ENCODE measurements around the gene GTF2IRD1. TPM values are rescaled to one million over a fixed set of nuclear protein-coding genes. Genes with fewer than 3 reads are reported as not detected.

Gene GTF2IRD1
- polyA plus RNA-seq, 1 of the 3 experiments (the other 2 are of a cell fraction): 26.4 TPM

- Histone ChIP-seq H3K36me3 (replicated peaks in 1 of 2; ENCODE audit: control insufficient read depth in 1 of 2, insufficient read depth in 2 of 2, low read length in 1 of 2) (no peaks in the 10 kb centered on the region), H3K9me2 (no peaks in the 10 kb centered on the region), H3F3A (replicated peaks; ENCODE audit: insufficient read depth) (peaks cover 17% of the 10 kb centered on the region), H3K9ac (no peak overlapping the region), H4K20me1 (ENCODE audit: insufficient read depth) (peaks cover 26% of the 10 kb centered on the region), H3K27ac (ENCODE audit: low read depth in 2 of 2, low read length in 1 of 2) (no peak overlapping the region; a peak in 1 of 4 replicates), H3K4me1 (ENCODE audit: control insufficient read depth in 1 of 2, insufficient read depth in 2 of 2, low read depth in 1 of 2, low read length in 1 of 2) (peaks cover 32 to 45% of the 10 kb centered on the region in 2 experiments; a peak in 3 of 4 replicates), H3K4me2 (no peak overlapping the region), H3K9me3 (no peaks in the 10 kb centered on the region), H3K4me3 (ENCODE audit: low read depth in 2 of 2, low read length in 1 of 2) (no peak overlapping the region), H3K27me3 (ENCODE audit: insufficient read depth) (no peaks in the 10 kb centered on the region), H3K79me2 (ENCODE audit: insufficient read depth) (peaks cover 80% of the 10 kb centered on the region; the same call in 1 of the 2 replicates), H2AFZ (ENCODE audit: low read depth) (no peak overlapping the region)
- POLR2A ChIA-PET: no interaction called here
- DNase-seq: peak; percentile 41
- CTCF ChIA-PET: interaction anchor here (0.6 to 1.8 kb wide), 2 partner anchors 12 to 25 kb away, joined by 3 to 5 read pairs; no protein-coding TSS in a partner anchor
- TF ChIP-seq CTCF (IDR thresholded peaks at IDR 0.05): no peak
- no peak for TF ChIP-seq ELF1 (IDR thresholded peaks at IDR 0.05)
- no peak for TF ChIP-seq RFX5 (IDR thresholded peaks at IDR 0.05; ENCODE audit: low read length)
- TF ChIP-seq PBX3 (IDR thresholded peaks at IDR 0.05): no peak
- no peak for TF ChIP-seq EP300 (IDR thresholded peaks at IDR 0.05; ENCODE audit: borderline replicate concordance in 1 of 2, low read depth in 1 of 2, low read length in 1 of 2)
- no peak for TF ChIP-seq SIN3A (IDR thresholded peaks at IDR 0.05; ENCODE audit: borderline replicate concordance, low read depth, low read length)
- no peak for TF ChIP-seq POLR2AphosphoS5 (IDR thresholded peaks at IDR 0.05; ENCODE audit: low read depth, low read length)
- no peak for TF ChIP-seq FOXJ3 (CRISPR knock-in tag; IDR thresholded peaks at IDR 0.05)
- no peak for TF ChIP-seq ZBTB33 (IDR thresholded peaks at IDR 0.05; ENCODE audit: borderline replicate concordance, low read depth)
- TF ChIP-seq TEAD4 (IDR thresholded peaks at IDR 0.05; ENCODE audit: borderline replicate concordance, insufficient read depth): no peak
- no peak for TF ChIP-seq REST (IDR thresholded peaks at IDR 0.05; ENCODE audit: low read depth, low read length)
- no peak for TF ChIP-seq EZH2phosphoT487 (IDR thresholded peaks at IDR 0.05; ENCODE audit: borderline replicate concordance, low read depth)
- no peak for TF ChIP-seq MXI1 (IDR thresholded peaks at IDR 0.05; ENCODE audit: low read depth, low read length)
- TF ChIP-seq MAX (IDR thresholded peaks at IDR 0.05; ENCODE audit: low read depth): no peak
- TF ChIP-seq RXRA (IDR thresholded peaks at IDR 0.05; ENCODE audit: borderline replicate concordance, low read depth): no peak
- no peak for TF ChIP-seq JUND (IDR thresholded peaks at IDR 0.05)
- 90% methylated on average over 8 of the region's 8 CpGs for WGBS (ENCODE audit: low lambda C conversion rate)
These were observed 22.9 kb downstream of the GTF2IRD1 start for GRCh38 chr7:74476626-74477025.
